Panc1 (cell line): ENCODE measurements around the gene CFAP100. TPM values are rescaled to one million over a fixed set of nuclear protein-coding genes. Genes with fewer than 3 reads are reported as not detected.

Experiments used
- ATAC-seq: fragments of 200-7000 bp; cut with Tn5 transposase; 2 replicates; pipeline ENCODE4 v1.9.1; 2020; ENCODE audit warnings: mild to moderate bottlenecking, moderate library complexity
- BruUV-seq: library from RNA; stranded (reverse); fragments of 400-500 nt; replicated peaks from 2 replicates; lab custom pipeline; 2021; lab: Mats Ljungman, UMichigan
- CTCF ChIA-PET: fragments of 300-600 bp; sonication (Branson Sonifier 250); formaldehyde crosslinking; loops from one replicate; lab custom pipeline; 2022; ENCODE audit warnings: antibody characterized with exemption; lab: Charles Lee
- POLR2A ChIA-PET: fragments of 300-600 bp; sonication (Branson Sonifier 250); formaldehyde crosslinking; loops from one replicate; lab custom pipeline; 2022; ENCODE audit warnings: antibody characterized with exemption; lab: Charles Lee
- DNase-seq: peaks from one replicate; pipeline ENCODE4 v3.0.0-alpha.2; 2010; ENCODE audit warnings: low read depth, low spot score
- H3K27ac ChIP-seq: 2 replicates; pipeline ENCODE4 v1.5.1; 2011; ENCODE audit warnings: mild to moderate bottlenecking, low read length, inconsistent platforms
- H3K27me3 ChIP-seq: fragments of 200-500 bp; sonication (Bioruptor generic); 2 replicates; pipeline ENCODE4 v1.6.0; 2014; ENCODE audit warnings: low read length, inconsistent platforms; ENCODE audit not compliant: control insufficient read depth, insufficient read depth
- H3K36me3 ChIP-seq: fragments of 200-500 bp; sonication (Bioruptor generic); 2 replicates; pipeline ENCODE4 v1.5.1; 2014; ENCODE audit warnings: inconsistent platforms, mild to moderate bottlenecking, low read length, moderate library complexity; ENCODE audit not compliant: control insufficient read depth, insufficient read depth
- H3K4me1 ChIP-seq: 2 replicates; pipeline ENCODE4 v1.5.1; 2011; ENCODE audit warnings: inconsistent platforms, mild to moderate bottlenecking, low read length, moderate library complexity; ENCODE audit not compliant: control insufficient read depth, insufficient read depth
- H3K4me3 ChIP-seq, 2 experiments: 2 replicates each; pipeline ENCODE4 v1.5.1; 2011 to 2012; ENCODE audit warnings: low read depth in 2 of 2, low read length in 2 of 2, mild to moderate bottlenecking in 2 of 2, inconsistent platforms in 1 of 2, moderate library complexity in 1 of 2
- H3K9me3 ChIP-seq: fragments of 200-500 bp; sonication (Bioruptor generic); 2 replicates; pipeline ENCODE4 v1.5.1; 2014; ENCODE audit warnings: low read depth, mild to moderate bottlenecking, inconsistent platforms, low read length, moderate library complexity; ENCODE audit not compliant: control insufficient read depth, insufficient read depth
- CTCF ChIP-seq: fragments of 450-650 bp; IDR thresholded peaks from 2 replicates; pipeline ENCODE4 v1.5.1; 2017; ENCODE audit warnings: mild to moderate bottlenecking
- POLR2AphosphoS5 ChIP-seq: IDR thresholded peaks from 2 replicates; pipeline ENCODE4 v1.6.1; 2012; ENCODE audit warnings: mild to moderate bottlenecking, low read depth, low read length, moderate library complexity
- REST ChIP-seq, 2 experiments: IDR thresholded peaks; 2 replicates each; pipeline ENCODE4 v1.6.1; 2011 to 2012; ENCODE audit warnings: low read depth in 2 of 2, control low read depth in 1 of 2, low read length in 1 of 2, mild to moderate bottlenecking in 1 of 2, moderate library complexity in 1 of 2; ENCODE audit not compliant: insufficient read depth in 1 of 2
- SIN3A ChIP-seq: IDR thresholded peaks from 2 replicates; pipeline ENCODE4 v1.6.1; 2012; ENCODE audit warnings: low read depth, mild to moderate bottlenecking, low read length, moderate library complexity, borderline replicate concordance; ENCODE audit not compliant: insufficient read depth
- TCF7L2 ChIP-seq: IDR thresholded peaks from 2 replicates; pipeline ENCODE4 v1.6.1; 2011; ENCODE audit warnings: mild to moderate bottlenecking, low read depth, low read length, inconsistent platforms
- in situ Hi-C: cut with HindIII; loops from 2 replicates; pipeline ENCODE4 v1.10.0; 2016; ENCODE audit warnings: low sequenced_read_pairs, low pct_unique_long_range_greater_than_20kb
- intact Hi-C: fragments of 100-400 bp; cut with micrococcal nuclease; formaldehyde crosslinking; loops from one replicate; pipeline ENCODE4 v1.10.0; 2022; ENCODE audit not compliant: unreplicated experiment
- total RNA-seq: library from RNA; stranded (reverse); gene quantifications from one replicate; pipeline ENCODE4 v1.2.1, GENCODE V29; 2021; ENCODE audit not compliant: unreplicated experiment

The CFAP100 gene
- total RNA-seq, 1 experiment from 2014 or later, result not detected

DNA sequence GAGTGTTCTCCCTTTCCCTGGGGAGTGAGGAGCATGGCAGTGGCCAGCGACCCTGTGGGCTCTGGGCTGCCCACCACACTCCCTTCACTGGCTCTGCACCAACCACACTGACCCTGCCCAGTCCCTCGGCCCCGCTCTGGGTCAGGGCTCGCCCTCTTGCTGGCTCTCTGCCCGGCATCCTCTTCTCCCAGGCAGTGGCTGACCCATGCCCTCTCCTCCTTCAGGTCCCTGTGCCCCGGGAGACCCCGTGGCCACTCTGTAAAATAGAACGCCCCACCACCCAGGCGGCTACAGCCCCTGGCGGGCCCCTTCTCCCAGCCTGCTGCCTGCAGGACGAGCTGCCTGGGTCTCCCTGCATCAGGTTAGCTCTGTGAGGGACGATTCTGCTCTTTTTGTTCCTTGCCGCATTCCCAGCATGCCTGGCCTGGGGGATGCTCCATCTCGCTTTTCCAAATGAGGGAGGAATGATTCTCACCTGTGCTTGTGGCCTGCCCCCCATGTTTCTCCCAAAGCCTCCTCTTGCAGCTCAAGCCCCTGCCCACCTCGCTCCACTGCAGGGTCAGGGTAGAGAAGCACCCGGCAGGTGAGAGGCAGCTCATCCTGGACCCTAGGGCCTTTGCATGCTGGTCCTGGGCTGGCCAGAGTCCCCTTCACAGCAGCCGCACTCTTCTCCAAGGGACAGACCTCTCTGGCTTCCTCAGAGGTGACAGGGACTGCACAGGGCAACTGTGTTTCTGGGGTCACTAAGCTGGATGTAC lies 14.5 kb upstream of the CFAP100 start:
- Histone ChIP-seq H3K9me3 (no peaks in the 10 kb centered on the region), H3K36me3 (no peaks in the 10 kb centered on the region), H3K27me3 (no peaks in the 10 kb centered on the region), H3K4me1 (no peaks in the 10 kb centered on the region), H3K4me3 (no peak overlapping the region), H3K27ac (no peak overlapping the region)
- no peak for DNase-seq
- ChIA-PET POLR2A (no interaction called here), CTCF (interaction anchor here (0.5 kb wide), 1 partner anchor 202 kb away, joined by 13 read pairs; no protein-coding TSS in a partner anchor)
- TF ChIP-seq REST (IDR thresholded peaks at IDR 0.05; ENCODE audit: insufficient read depth in 1 of 2, low read depth in 2 of 2, low read length in 1 of 2) (no peak), SIN3A (no peak), TCF7L2 (no peak), CTCF (no peak), POLR2AphosphoS5 (no peak)
- ATAC-seq, result no peak
- no TSS peak for BruUV-seq
- intact Hi-C loops (no loop called here), in situ Hi-C loops (no loop called here)

- TF ChIP-seq CTCF (no peak), SIN3A (no peak), TCF7L2 (no peak), POLR2AphosphoS5 (no peak), REST (IDR thresholded peaks at IDR 0.05; ENCODE audit: insufficient read depth in 1 of 2, low read depth in 2 of 2, low read length in 1 of 2) (no peak)
- Histone ChIP-seq H3K9me3 (no peaks in the 10 kb centered on the region), H3K36me3 (no peaks in the 10 kb centered on the region), H3K4me1 (no peaks in the 10 kb centered on the region), H3K4me3 (no peak overlapping the region), H3K27me3 (no peaks in the 10 kb centered on the region), H3K27ac (no peak overlapping the region)
- ATAC-seq (no peak), DNase-seq (no peak)
- intact Hi-C loops, result no loop called here
- in situ Hi-C loops, result no loop called here
- ChIA-PET CTCF (no interaction called here), POLR2A (no interaction called here)
- no TSS peak for BruUV-seq
These were observed 12.7 kb upstream of the CFAP100 start for GRCh38 chr3:126381966-126382365.
